ENCODE measurements around the gene AK5. TPM values are rescaled to one million over a fixed set of nuclear protein-coding genes. Genes with fewer than 3 reads are reported as not detected.

Gene AK5, protein sequence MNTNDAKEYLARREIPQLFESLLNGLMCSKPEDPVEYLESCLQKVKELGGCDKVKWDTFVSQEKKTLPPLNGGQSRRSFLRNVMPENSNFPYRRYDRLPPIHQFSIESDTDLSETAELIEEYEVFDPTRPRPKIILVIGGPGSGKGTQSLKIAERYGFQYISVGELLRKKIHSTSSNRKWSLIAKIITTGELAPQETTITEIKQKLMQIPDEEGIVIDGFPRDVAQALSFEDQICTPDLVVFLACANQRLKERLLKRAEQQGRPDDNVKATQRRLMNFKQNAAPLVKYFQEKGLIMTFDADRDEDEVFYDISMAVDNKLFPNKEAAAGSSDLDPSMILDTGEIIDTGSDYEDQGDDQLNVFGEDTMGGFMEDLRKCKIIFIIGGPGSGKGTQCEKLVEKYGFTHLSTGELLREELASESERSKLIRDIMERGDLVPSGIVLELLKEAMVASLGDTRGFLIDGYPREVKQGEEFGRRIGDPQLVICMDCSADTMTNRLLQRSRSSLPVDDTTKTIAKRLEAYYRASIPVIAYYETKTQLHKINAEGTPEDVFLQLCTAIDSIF
- polyA plus RNA-seq = 17.3 and 62.7 TPM in 2 replicates

DNA sequence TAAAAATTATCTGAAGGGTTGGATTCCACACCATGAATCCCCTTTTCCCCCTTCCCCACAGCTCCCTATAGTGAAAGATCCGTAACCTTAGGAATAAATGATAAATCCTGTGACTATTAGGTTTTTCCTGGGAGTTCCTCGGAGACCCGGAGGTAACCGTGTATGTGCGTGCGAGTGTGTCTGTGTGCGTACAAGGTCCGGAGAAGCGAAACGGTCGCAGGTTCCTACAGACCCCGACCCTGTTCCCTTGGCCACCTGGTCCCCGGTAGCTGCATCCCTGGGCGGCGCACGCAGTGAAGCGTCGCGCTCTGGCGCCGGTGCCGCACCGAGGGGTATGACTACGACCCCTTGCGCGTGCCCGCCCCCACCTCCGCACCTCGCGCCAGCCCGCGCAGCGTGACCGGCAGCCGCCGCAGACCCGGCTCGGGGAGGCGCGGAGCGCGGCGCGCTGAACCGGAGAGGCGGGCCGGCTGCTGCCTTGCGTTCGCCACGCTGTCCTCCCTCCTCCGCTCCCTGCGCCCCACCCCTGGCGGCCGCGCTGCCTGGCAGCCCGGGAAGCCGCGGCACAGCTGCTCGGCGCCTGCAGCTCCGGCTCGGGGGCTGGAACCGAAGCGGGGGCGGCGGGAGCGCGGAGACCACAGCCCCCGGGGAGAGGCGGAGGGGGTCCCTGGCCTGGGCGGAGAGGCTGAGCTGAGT is at the start of gene AK5:
Gene AK5, plus strand, starts transcription at position 529 of the 696 bp plus-strand sequence. CDS start 295 bp downstream, outside the sequence.

Other genes with a start within 250 kb of the AK5 start
- 80.6 and 127 TPM in 2 replicates for gene PIGK, start 62.6 kb upstream of the AK5 start, polyA plus RNA-seq